Nephron progenitor cell (in vitro differentiated cells): ENCODE measurements around the gene NBPF3.
A peak's percentile ranks its signal among the peaks of the same experiment; 100 is the strongest.
"Not testable (repeated sequence)": the region's sequence is repeated elsewhere in the genome, so short reads cannot be mapped to it uniquely, and the experiment has no call there.

Experiments used
- DNase-seq: peaks from one replicate; pipeline ENCODE4 v3.0.0; 2021
- H3K27ac Mint-ChIP-seq: 2 replicates; pipeline ENCODE4 v1.8.0; 2021; ENCODE audit warnings: mild to moderate bottlenecking, moderate library complexity, mixed read lengths
- H3K27me3 Mint-ChIP-seq: 2 replicates; pipeline ENCODE4 v1.8.0; 2021; ENCODE audit warnings: mild to moderate bottlenecking, low read depth, mixed read lengths; ENCODE audit not compliant: poor library complexity
- H3K36me3 Mint-ChIP-seq: 2 replicates; pipeline ENCODE4 v1.8.0; 2021; ENCODE audit warnings: low read depth, mixed read lengths
- H3K4me1 Mint-ChIP-seq: 2 replicates; pipeline ENCODE4 v1.8.0; 2021; ENCODE audit warnings: mixed read lengths
- H3K4me3 Mint-ChIP-seq: 2 replicates; pipeline ENCODE4 v1.8.0; 2021; ENCODE audit warnings: mild to moderate bottlenecking, moderate library complexity, mixed read lengths
- H3K9me3 Mint-ChIP-seq: 2 replicates; pipeline ENCODE4 v1.8.0; 2021; ENCODE audit warnings: mild to moderate bottlenecking, moderate library complexity, mixed read lengths
- TF ChIP-seq, protein P1 (sequence below): fragments of 200-600 bp; sonication (generic); IDR thresholded peaks from 2 replicates; pipeline ENCODE4 v1.5.0; 2021; ENCODE audit warnings: antibody characterized with exemption

Gene NBPF3

DNA sequence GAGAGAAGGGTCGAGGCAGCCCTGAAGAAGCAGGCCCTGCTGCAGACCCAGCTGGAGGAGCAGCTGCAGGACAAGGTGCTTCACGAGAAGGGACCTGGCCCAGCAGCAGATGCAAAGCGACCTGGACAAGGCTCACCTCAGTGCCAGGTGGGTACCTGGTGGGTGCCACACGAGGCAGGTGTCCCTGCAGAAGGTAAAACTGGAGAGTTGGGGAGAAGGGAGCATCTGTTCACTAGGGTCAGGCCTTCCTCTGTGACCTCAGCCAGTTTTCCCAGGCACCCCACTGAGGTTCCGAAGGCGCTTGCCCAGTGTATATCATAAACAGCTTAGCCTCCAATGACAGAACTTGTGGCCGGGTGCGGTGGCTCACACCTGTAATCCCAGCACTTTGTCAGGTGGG is 5.5 kb upstream of the NBPF3 start:
- TF ChIP-seq, protein P1, sequence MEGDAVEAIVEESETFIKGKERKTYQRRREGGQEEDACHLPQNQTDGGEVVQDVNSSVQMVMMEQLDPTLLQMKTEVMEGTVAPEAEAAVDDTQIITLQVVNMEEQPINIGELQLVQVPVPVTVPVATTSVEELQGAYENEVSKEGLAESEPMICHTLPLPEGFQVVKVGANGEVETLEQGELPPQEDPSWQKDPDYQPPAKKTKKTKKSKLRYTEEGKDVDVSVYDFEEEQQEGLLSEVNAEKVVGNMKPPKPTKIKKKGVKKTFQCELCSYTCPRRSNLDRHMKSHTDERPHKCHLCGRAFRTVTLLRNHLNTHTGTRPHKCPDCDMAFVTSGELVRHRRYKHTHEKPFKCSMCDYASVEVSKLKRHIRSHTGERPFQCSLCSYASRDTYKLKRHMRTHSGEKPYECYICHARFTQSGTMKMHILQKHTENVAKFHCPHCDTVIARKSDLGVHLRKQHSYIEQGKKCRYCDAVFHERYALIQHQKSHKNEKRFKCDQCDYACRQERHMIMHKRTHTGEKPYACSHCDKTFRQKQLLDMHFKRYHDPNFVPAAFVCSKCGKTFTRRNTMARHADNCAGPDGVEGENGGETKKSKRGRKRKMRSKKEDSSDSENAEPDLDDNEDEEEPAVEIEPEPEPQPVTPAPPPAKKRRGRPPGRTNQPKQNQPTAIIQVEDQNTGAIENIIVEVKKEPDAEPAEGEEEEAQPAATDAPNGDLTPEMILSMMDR, result no peak
- no peak for DNase-seq
- Mint-ChIP-seq H3K4me3 (no peak overlapping the region), H3K27me3 (peaks cover 42% of the 10 kb centered on the region), H3K4me1 (peaks cover 8% of the 10 kb centered on the region), H3K36me3 (no peaks in the 10 kb centered on the region), H3K9me3 (no peaks in the 10 kb centered on the region), H3K27ac (no peak overlapping the region)

- Mint-ChIP-seq H3K4me1 (peaks cover 16% of the 10 kb centered on the region), H3K27me3 (peaks cover 47% of the 10 kb centered on the region), H3K9me3 (no peaks in the 10 kb centered on the region), H3K36me3 (no peaks in the 10 kb centered on the region), H3K27ac (no peak overlapping the region), H3K4me3 (peak overlapping the region; percentile 62)
- TF ChIP-seq, protein P1, result no peak
- no peak for DNase-seq
Measured at GRCh38 chr1:21435646-21436487, 4.1 kb upstream of the NBPF3 start.

DNA sequence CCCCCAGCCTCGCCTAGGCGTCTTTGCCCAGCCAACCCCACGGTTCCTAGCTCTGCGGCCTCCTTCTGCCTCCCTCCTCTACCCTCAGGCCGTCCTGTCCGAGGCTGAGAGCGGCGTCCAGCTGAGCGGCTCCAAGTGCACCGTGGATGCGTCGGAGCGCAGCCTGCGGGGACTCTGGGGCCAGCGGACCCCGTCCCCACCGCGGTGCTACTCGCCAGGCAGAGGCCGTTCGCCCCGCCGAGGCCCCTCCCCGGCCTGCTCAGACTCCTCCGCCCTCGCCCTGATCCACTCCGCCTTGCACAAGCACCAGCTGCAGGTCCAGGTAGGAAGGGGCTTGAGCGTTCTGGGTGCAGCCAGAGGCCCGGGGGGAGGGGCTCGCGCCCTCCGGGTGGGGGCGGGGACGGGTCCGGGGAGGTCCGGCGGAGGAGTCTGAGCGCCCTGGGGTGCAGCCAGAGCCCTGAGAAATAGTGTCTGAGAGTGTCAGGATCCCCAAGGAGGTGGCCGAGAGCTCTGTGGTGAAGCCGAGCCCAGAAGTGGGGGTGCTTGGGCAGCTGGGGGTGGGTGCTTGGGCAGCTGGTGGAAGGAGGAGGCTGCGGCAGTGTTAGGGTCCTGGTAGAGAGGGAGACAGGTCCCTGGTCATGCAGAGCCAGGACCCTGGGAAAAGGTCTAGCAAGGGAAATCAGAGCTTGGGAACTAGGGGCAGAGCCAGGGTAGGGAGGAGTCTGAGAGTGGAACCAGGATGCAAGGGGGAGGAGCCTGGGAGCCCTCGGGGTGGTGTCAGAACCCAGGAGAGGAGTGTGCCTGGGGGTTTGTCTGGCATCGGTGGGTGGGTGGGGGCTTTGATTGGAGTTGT is 3.2 kb upstream of the NBPF3 start:
- Mint-ChIP-seq H3K4me3 (peak overlapping the region; percentile 75), H3K27me3 (peaks cover 49% of the 10 kb centered on the region), H3K27ac (peak overlapping the region; percentile 86), H3K36me3 (no peaks in the 10 kb centered on the region), H3K4me1 (peaks cover 20% of the 10 kb centered on the region), H3K9me3 (no peaks in the 10 kb centered on the region)
- TF ChIP-seq, protein P1, result no peak
- peak; percentile 63 for DNase-seq

- Mint-ChIP-seq H3K27ac (no peak overlapping the region), H3K36me3 (no peaks in the 10 kb centered on the region), H3K4me3 (peak overlapping the region; percentile 75), H3K9me3 (no peaks in the 10 kb centered on the region), H3K27me3 (peaks cover 51% of the 10 kb centered on the region), H3K4me1 (peaks cover 20% of the 10 kb centered on the region)
- TF ChIP-seq, protein P1, result no peak
- no peak for DNase-seq
Measured at GRCh38 chr1:21437341-21437640, 2.6 kb upstream of the NBPF3 start.

- not testable (repeated sequence) for H3K9me3 Mint-ChIP-seq, DNase-seq, H3K27ac Mint-ChIP-seq, H3K36me3 Mint-ChIP-seq
- Mint-ChIP-seq H3K4me1 (peaks cover 20% of the 10 kb centered on the region), H3K4me3 (peak overlapping the region; percentile 95), H3K27me3 (peaks cover 43% of the 10 kb centered on the region)
Measured at GRCh38 chr1:21438646-21439312, 1.2 kb upstream of the NBPF3 start.

DNA sequence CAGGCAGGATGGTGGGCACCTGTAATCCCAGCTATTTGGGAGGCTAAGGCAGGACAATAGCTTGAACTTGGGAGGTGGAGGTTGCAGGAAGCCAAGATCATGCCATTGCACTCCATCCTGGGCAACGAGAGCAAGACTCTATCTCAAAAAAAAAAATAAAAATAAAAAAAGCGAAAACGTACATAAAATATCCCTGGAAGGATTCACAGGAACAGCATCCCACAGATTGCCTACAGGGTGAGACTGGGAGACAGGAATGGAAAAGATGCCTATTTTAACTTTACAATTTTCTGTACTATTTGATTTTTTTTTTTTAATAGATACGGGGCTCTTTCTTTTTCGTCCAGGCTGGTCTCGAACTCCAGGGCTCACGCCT is 604 bp upstream of the NBPF3 start:
- H3K27ac Mint-ChIP-seq, result no peak overlapping the region
- H3K36me3 Mint-ChIP-seq, result no peaks in the 10 kb centered on the region
- H3K4me3 Mint-ChIP-seq, result peak overlapping the region; percentile 95
- H3K27me3 Mint-ChIP-seq, result peaks cover 37% of the 10 kb centered on the region
- TF ChIP-seq, protein P1, result no peak
- H3K9me3 Mint-ChIP-seq, result no peaks in the 10 kb centered on the region
- H3K4me1 Mint-ChIP-seq, result peaks cover 20% of the 10 kb centered on the region
- no peak for DNase-seq

- not testable (repeated sequence) for H3K9me3 Mint-ChIP-seq, H3K36me3 Mint-ChIP-seq, H3K27ac Mint-ChIP-seq
- Mint-ChIP-seq H3K4me3 (peak overlapping the region; percentile 95), H3K4me1 (peaks cover 20% of the 10 kb centered on the region), H3K27me3 (peaks cover 28% of the 10 kb centered on the region)
- DNase-seq, result peak; percentile 23
Measured at GRCh38 chr1:21440630-21441125, 741 bp downstream of the NBPF3 start.

- not testable (repeated sequence) for H3K4me1 Mint-ChIP-seq, H3K4me3 Mint-ChIP-seq, DNase-seq, H3K9me3 Mint-ChIP-seq, H3K27ac Mint-ChIP-seq
- peaks cover 16% of the 10 kb centered on the region for H3K36me3 Mint-ChIP-seq
- peaks cover 13% of the 10 kb centered on the region for H3K27me3 Mint-ChIP-seq
Measured at GRCh38 chr1:21446647-21447046, 6.7 kb downstream of the NBPF3 start.
